B cell (primary cell): Measurements from ENCODE around the gene FMNL2. TPM values are rescaled to one million over a fixed set of nuclear protein-coding genes. Genes with fewer than 3 reads are reported as not detected.

Source experiments
- ATAC-seq: fragments of 200-7000 bp; cut with Tn5 transposase; one replicate; pipeline ENCODE4 v1.10.0; 2021; ENCODE audit warnings: low read depth, mild to moderate bottlenecking, moderate number of reproducible peaks, moderate library complexity
- CTCF ChIA-PET: fragments of 350-600 bp; sonication (Branson Sonifier 250); formaldehyde crosslinking; loops from one replicate; lab custom pipeline; 2021; ENCODE audit warnings: antibody characterized with exemption, inconsistent platforms; lab: Charles Lee
- POLR2A ChIA-PET: fragments of 350-600 bp; sonication (Branson Sonifier 250); formaldehyde crosslinking; loops from one replicate; lab custom pipeline; 2021; ENCODE audit warnings: antibody characterized with exemption; lab: Charles Lee
- DNase-seq: peaks from one replicate; pipeline ENCODE4 v3.0.0; 2013
- H2AFZ ChIP-seq: 2 replicates; pipeline ENCODE4 v1.6.1; 2012; ENCODE audit warnings: mild to moderate bottlenecking, low read depth, low read length; ENCODE audit not compliant: insufficient read depth, poor library complexity, severe bottlenecking
- H3K27ac ChIP-seq, 2 donors: 1 replicate in 1 of 2; 2 replicates in 1 of 2; pipeline ENCODE4 v1.5.1; 2012 to 2013; ENCODE audit warnings: low read length in 2 of 2, mild to moderate bottlenecking in 2 of 2, moderate library complexity in 1 of 2
- H3K27me3 ChIP-seq, 4 experiments: fragments of 200-600 bp in 1 of 4; sonication (generic) in 1 of 4; replicated peaks in 1 of 4; 1 replicate in 2 of 4; 2 replicates in 2 of 4; pipeline versions ENCODE4 v1.6.1 to v1.7.0; 2013 to 2016; ENCODE audit warnings: low read length in 3 of 4, mild to moderate bottlenecking in 2 of 4, mixed read lengths in 1 of 4, moderate library complexity in 1 of 4; ENCODE audit not compliant: insufficient read depth in 4 of 4, control insufficient read depth in 3 of 4; ENCODE audit errors: control extremely low read depth in 1 of 4
- H3K36me3 ChIP-seq, 2 experiments: replicated peaks in 1 of 2; 1 replicate in 1 of 2; 2 replicates in 1 of 2; pipeline versions ENCODE4 v1.6.1 to v1.7.1; 2013; ENCODE audit warnings: low read length in 1 of 2; ENCODE audit not compliant: insufficient read depth in 2 of 2, control insufficient read depth in 1 of 2; ENCODE audit errors: control extremely low read depth in 1 of 2, extremely low read depth in 1 of 2
- H3K4me1 ChIP-seq, 2 donors: fragments of 200-600 bp in 1 of 2; sonication (generic) in 1 of 2; 1 replicate in 1 of 2; 2 replicates in 1 of 2; pipeline versions ENCODE4 v1.5.1 to v1.6.1; 2013 to 2017; ENCODE audit warnings: low read length in 2 of 2; ENCODE audit not compliant: control insufficient read depth in 2 of 2, insufficient read depth in 2 of 2
- H3K4me2 ChIP-seq: replicated peaks from 2 replicates; pipeline ENCODE3; 2012; ENCODE audit warnings: mild to moderate bottlenecking, low read depth, low read length; ENCODE audit not compliant: poor library complexity, severe bottlenecking
- H3K4me3 ChIP-seq, 5 experiments: fragments of 200-600 bp in 1 of 5; sonication (generic) in 1 of 5; 1 replicate in 3 of 5; 2 replicates in 2 of 5; pipeline versions ENCODE4 v1.5.1 to v1.7.0; 2011 to 2016; ENCODE audit warnings: low read length in 4 of 5, mild to moderate bottlenecking in 4 of 5, low read depth in 2 of 5, control low read depth in 1 of 5, moderate library complexity in 1 of 5; ENCODE audit not compliant: insufficient read depth in 1 of 5; ENCODE audit errors: control extremely low read depth in 1 of 5, extremely low read depth in 1 of 5
- H3K79me2 ChIP-seq: fragments of 200-600 bp; sonication (generic); one replicate; pipeline ENCODE4 v1.6.0; 2016; ENCODE audit warnings: low read length; ENCODE audit not compliant: control insufficient read depth, insufficient read depth
- H3K9ac ChIP-seq: fragments of 200-600 bp; sonication (generic); 2 replicates; pipeline ENCODE4 v1.6.1; 2017; ENCODE audit warnings: mild to moderate bottlenecking, low read length, moderate library complexity
- H3K9me3 ChIP-seq, 3 donors: one replicate each; pipeline versions ENCODE4 v1.6.1 to v1.7.1; 2013; ENCODE audit warnings: low read length in 2 of 3; ENCODE audit not compliant: control insufficient read depth in 2 of 3, insufficient read depth in 1 of 3; ENCODE audit errors: control extremely low read depth in 1 of 3
- H4K20me1 ChIP-seq: 2 replicates; pipeline ENCODE4 v1.6.0; 2012; ENCODE audit warnings: mild to moderate bottlenecking, low read length; ENCODE audit not compliant: insufficient read depth, control insufficient read depth, poor library complexity, severe bottlenecking
- H3K27ac Mint-ChIP-seq: one replicate; pipeline ENCODE4 v1.8.0; 2021; ENCODE audit warnings: mixed read lengths
- H3K27me3 Mint-ChIP-seq: one replicate; pipeline ENCODE4 v1.8.0; 2021; ENCODE audit warnings: mixed read lengths
- H3K4me1 Mint-ChIP-seq: one replicate; pipeline ENCODE4 v1.8.0; 2021; ENCODE audit warnings: mixed read lengths
- H3K4me3 Mint-ChIP-seq: one replicate; pipeline ENCODE4 v1.8.0; 2021; ENCODE audit warnings: mixed read lengths
- H3K9me3 Mint-ChIP-seq: one replicate; pipeline ENCODE4 v1.8.0; 2022; ENCODE audit warnings: mixed read lengths; ENCODE audit not compliant: insufficient read depth
- EZH2 ChIP-seq: IDR thresholded peaks from 2 replicates; pipeline ENCODE4 v1.6.1; 2012; ENCODE audit warnings: borderline replicate concordance, low read depth, mild to moderate bottlenecking, moderate library complexity, low read length; ENCODE audit not compliant: insufficient read depth, poor library complexity, severe bottlenecking
- WGBS: methylation state at CpG from one replicate; pipeline ENCODE4 v1.1.5; 2013; ENCODE audit warnings: missing lambda C conversion rate; ENCODE audit not compliant: insufficient coverage; 5-methylcytosine and 5-hydroxymethylcytosine counted together
- intact Hi-C: fragments of 100-400 bp; cut with micrococcal nuclease; formaldehyde crosslinking; loops from one replicate; pipeline ENCODE4 v1.10.0; 2022
- polyA plus RNA-seq: library from polyadenylated mRNA; depleted of rRNA; stranded (reverse); fragments of >200 nt; gene quantifications from 2 replicates; pipeline ENCODE4 v1.2.3, GENCODE V29; 2012
- total RNA-seq, 2 donors: library from RNA; stranded (reverse); fragments of 120-200 nt in 1 of 2; gene quantifications; 1 replicate in 1 of 2; 2 replicates in 1 of 2; pipeline versions ENCODE4 v1.2.3 to v1.2.4, GENCODE V29; 2013 to 2022
- TF ChIP-seq, protein P1 (sequence below): fragments of 200-600 bp; IDR thresholded peaks from one replicate; pipeline ENCODE4 v1.8.0; 2022; ENCODE audit warnings: antibody characterized with exemption, mild to moderate bottlenecking

FMNL2 gene
- total and polyA plus RNA-seq, 2 donors (not counting 1 experiment from before 2014, with no cell fraction given), result 0.73 to 8.8 TPM

DNA sequence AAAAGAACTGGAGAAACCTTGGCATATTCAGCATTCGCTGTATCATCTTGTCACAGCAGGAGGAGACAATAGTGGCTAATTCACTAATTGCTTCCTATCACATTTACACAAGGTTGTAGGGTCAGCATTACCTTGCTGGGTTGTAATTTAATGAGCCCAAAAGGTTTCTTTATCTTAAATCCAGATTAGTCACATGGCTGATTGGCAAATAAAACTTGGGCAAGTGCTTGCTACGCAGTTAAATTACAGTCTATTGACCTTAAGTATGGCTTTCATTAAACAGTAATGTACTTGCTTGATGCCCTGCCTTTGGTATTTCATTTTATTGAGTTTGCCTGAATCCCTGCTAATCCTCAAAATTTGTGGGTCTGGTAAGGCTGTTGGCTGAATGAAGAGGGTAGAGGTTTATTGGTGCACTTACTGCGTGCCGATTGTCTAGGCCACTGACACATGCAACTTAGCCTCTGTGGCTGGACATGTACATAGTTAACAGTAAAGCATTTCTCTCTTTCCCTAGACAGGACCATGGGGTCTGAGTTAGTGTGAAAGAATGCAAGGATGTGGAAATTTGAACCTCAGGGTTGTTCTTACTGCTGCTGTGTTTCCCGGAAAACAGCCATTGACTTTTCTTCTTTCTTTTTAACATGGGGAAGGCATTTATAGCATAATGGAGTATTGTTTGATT, 34.3 kb downstream of the FMNL2 start:
- H2AFZ ChIP-seq, result no peak overlapping the region
- DNase-seq (no peak), ATAC-seq (no peak)
- no peaks in the 10 kb centered on the region for H3K4me1 ChIP-seq
- Mint-ChIP-seq H3K9me3 (no peaks in the 10 kb centered on the region), H3K4me1 (peaks cover 6% of the 10 kb centered on the region), H3K27ac (no peak overlapping the region), H3K27me3 (peaks cover 7% of the 10 kb centered on the region), H3K4me3 (no peak overlapping the region)
- ChIA-PET CTCF (no interaction called here), POLR2A (no interaction called here)
- no peak overlapping the region for H3K4me3 ChIP-seq
- no peaks in the 10 kb centered on the region for H4K20me1 ChIP-seq
- H3K4me2 ChIP-seq, result no peak overlapping the region
- TF ChIP-seq, protein P1, sequence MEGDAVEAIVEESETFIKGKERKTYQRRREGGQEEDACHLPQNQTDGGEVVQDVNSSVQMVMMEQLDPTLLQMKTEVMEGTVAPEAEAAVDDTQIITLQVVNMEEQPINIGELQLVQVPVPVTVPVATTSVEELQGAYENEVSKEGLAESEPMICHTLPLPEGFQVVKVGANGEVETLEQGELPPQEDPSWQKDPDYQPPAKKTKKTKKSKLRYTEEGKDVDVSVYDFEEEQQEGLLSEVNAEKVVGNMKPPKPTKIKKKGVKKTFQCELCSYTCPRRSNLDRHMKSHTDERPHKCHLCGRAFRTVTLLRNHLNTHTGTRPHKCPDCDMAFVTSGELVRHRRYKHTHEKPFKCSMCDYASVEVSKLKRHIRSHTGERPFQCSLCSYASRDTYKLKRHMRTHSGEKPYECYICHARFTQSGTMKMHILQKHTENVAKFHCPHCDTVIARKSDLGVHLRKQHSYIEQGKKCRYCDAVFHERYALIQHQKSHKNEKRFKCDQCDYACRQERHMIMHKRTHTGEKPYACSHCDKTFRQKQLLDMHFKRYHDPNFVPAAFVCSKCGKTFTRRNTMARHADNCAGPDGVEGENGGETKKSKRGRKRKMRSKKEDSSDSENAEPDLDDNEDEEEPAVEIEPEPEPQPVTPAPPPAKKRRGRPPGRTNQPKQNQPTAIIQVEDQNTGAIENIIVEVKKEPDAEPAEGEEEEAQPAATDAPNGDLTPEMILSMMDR, result no peak
- TF ChIP-seq EZH2, result no peak
- no peaks in the 10 kb centered on the region for H3K27me3 ChIP-seq
- no peaks in the 10 kb centered on the region for H3K9me3 ChIP-seq
- no peak overlapping the region for H3K9ac ChIP-seq
- H3K27ac ChIP-seq, result no peak overlapping the region
- intact Hi-C loops, result no loop called here
- H3K79me2 ChIP-seq, result no peaks in the 10 kb centered on the region
- WGBS, result 100% methylated on average over 2 of the region's 5 CpGs
- H3K36me3 ChIP-seq, result no peaks in the 10 kb centered on the region

- H3K4me3 Mint-ChIP-seq, result no peak overlapping the region
- H3K27ac Mint-ChIP-seq, result no peak overlapping the region
- DNase-seq (no peak), ATAC-seq (no peak)
- Histone ChIP-seq H3K27ac (no peak overlapping the region), H2AFZ (no peak overlapping the region), H3K27me3 (no peaks in the 10 kb centered on the region), H4K20me1 (no peaks in the 10 kb centered on the region), H3K9ac (no peak overlapping the region), H3K4me2 (no peak overlapping the region), H3K36me3 (no peaks in the 10 kb centered on the region), H3K4me3 (no peak overlapping the region), H3K79me2 (no peaks in the 10 kb centered on the region), H3K9me3 (no peaks in the 10 kb centered on the region), H3K4me1 (no peaks in the 10 kb centered on the region)
- intact Hi-C loops, result no loop called here
- ChIA-PET CTCF (no interaction called here), POLR2A (no interaction called here)
- peaks cover 3% of the 10 kb centered on the region for H3K27me3 Mint-ChIP-seq
- no peaks in the 10 kb centered on the region for H3K9me3 Mint-ChIP-seq
- H3K4me1 Mint-ChIP-seq, result peaks cover 6% of the 10 kb centered on the region
- TF ChIP-seq EZH2, result no peak
- TF ChIP-seq, protein P1, result no peak
- WGBS, result 100% methylated on average over 1 of the region's 5 CpGs
Observed at GRCh38 chr2:152370783-152371182, 35.8 kb downstream of the FMNL2 start.
